HUES48 (cell line): Measurements from ENCODE around the gene PLD4.

Source experiments
- H3K27ac ChIP-seq: one replicate; pipeline ENCODE4 v1.7.0; 2013; ENCODE audit warnings: low read depth, low read length, inconsistent platforms
- H3K27me3 ChIP-seq: 2 replicates; pipeline ENCODE4 v1.6.1; 2013; ENCODE audit warnings: mild to moderate bottlenecking, low read length; ENCODE audit not compliant: control insufficient read depth, insufficient read depth
- H3K36me3 ChIP-seq: 2 replicates; pipeline ENCODE4 v1.6.1; 2013; ENCODE audit warnings: low read length; ENCODE audit not compliant: control insufficient read depth, insufficient read depth
- H3K4me1 ChIP-seq: 2 replicates; pipeline ENCODE4 v1.6.1; 2013; ENCODE audit warnings: mild to moderate bottlenecking, low read length; ENCODE audit not compliant: control insufficient read depth, insufficient read depth
- H3K4me3 ChIP-seq: 2 replicates; pipeline ENCODE4 v1.5.1; 2013; ENCODE audit warnings: mild to moderate bottlenecking, low read depth, low read length
- H3K9ac ChIP-seq: 2 replicates; pipeline ENCODE4 v1.6.1; 2013; ENCODE audit warnings: mild to moderate bottlenecking, low read depth, low read length, moderate library complexity
- H3K9me3 ChIP-seq: 2 replicates; pipeline ENCODE4 v1.6.1; 2013; ENCODE audit warnings: low read length; ENCODE audit not compliant: control insufficient read depth, insufficient read depth

The PLD4 gene

GRCh38 chr14:104968541-104969401, 44.1 kb downstream of the PLD4 start:
- H3K9ac ChIP-seq: no peak overlapping the region
- H3K4me3 ChIP-seq: peak overlapping the region; percentile 54; the same call in 1 of the 2 replicates
- H3K4me1 ChIP-seq: peaks cover 16% of the 10 kb centered on the region
- H3K27ac ChIP-seq: no peak overlapping the region
- H3K36me3 ChIP-seq: no peaks in the 10 kb centered on the region
- H3K27me3 ChIP-seq: peaks cover 4% of the 10 kb centered on the region; the same call in 1 of the 2 replicates
- no peaks in the 10 kb centered on the region for H3K9me3 ChIP-seq

- H3K4me3 ChIP-seq: no peak overlapping the region
- H3K9ac ChIP-seq: no peak overlapping the region
- H3K27me3 ChIP-seq: peaks cover 4% of the 10 kb centered on the region; the same call in 1 of the 2 replicates
- no peaks in the 10 kb centered on the region for H3K9me3 ChIP-seq
- peaks cover 16% of the 10 kb centered on the region for H3K4me1 ChIP-seq
- no peaks in the 10 kb centered on the region for H3K36me3 ChIP-seq
- no peak overlapping the region for H3K27ac ChIP-seq
These were observed 45.1 kb downstream of the PLD4 start for GRCh38 chr14:104969741-104970230.

- no peaks in the 10 kb centered on the region for H3K9me3 ChIP-seq
- H3K27me3 ChIP-seq: peaks cover 4% of the 10 kb centered on the region
- H3K9ac ChIP-seq: no peak overlapping the region
- H3K4me1 ChIP-seq: peaks cover 16% of the 10 kb centered on the region
- no peak overlapping the region for H3K27ac ChIP-seq
- H3K36me3 ChIP-seq: no peaks in the 10 kb centered on the region
- H3K4me3 ChIP-seq: no peak overlapping the region
These were observed 45.8 kb downstream of the PLD4 start for GRCh38 chr14:104970231-104971068.

GRCh38 chr14:104971447-104972240, 47.0 kb downstream of the PLD4 start:
- H3K4me3 ChIP-seq: no peak overlapping the region
- peaks cover 9% of the 10 kb centered on the region for H3K27me3 ChIP-seq
- no peaks in the 10 kb centered on the region for H3K36me3 ChIP-seq
- H3K9me3 ChIP-seq: no peaks in the 10 kb centered on the region
- peaks cover 16% of the 10 kb centered on the region for H3K4me1 ChIP-seq
- H3K9ac ChIP-seq: no peak overlapping the region
- H3K27ac ChIP-seq: no peak overlapping the region

- Histone ChIP-seq H3K27me3 (peaks cover 14% of the 10 kb centered on the region), H3K4me1 (peaks cover 10% of the 10 kb centered on the region; the same call in 1 of the 2 replicates), H3K27ac (no peak overlapping the region), H3K36me3 (no peaks in the 10 kb centered on the region), H3K4me3 (no peak overlapping the region), H3K9me3 (no peaks in the 10 kb centered on the region), H3K9ac (no peak overlapping the region)
These were observed 47.8 kb downstream of the PLD4 start for GRCh38 chr14:104972301-104973134.

GRCh38 chr14:104973135-104973384, 48.4 kb downstream of the PLD4 start:
- H3K4me1 ChIP-seq: peaks cover 7% of the 10 kb centered on the region; the same call in 1 of the 2 replicates
- no peak overlapping the region for H3K27ac ChIP-seq
- no peaks in the 10 kb centered on the region for H3K9me3 ChIP-seq
- H3K9ac ChIP-seq: no peak overlapping the region
- H3K4me3 ChIP-seq: no peak overlapping the region
- no peaks in the 10 kb centered on the region for H3K36me3 ChIP-seq
- H3K27me3 ChIP-seq: peaks cover 18% of the 10 kb centered on the region

- peak overlapping the region; percentile 70 for H3K27ac ChIP-seq
- H3K9me3 ChIP-seq: no peaks in the 10 kb centered on the region
- H3K27me3 ChIP-seq: peaks cover 20% of the 10 kb centered on the region
- H3K9ac ChIP-seq: no peak overlapping the region
- no peak overlapping the region for H3K4me3 ChIP-seq
- peaks cover 2% of the 10 kb centered on the region; the same call in 1 of the 2 replicates for H3K4me1 ChIP-seq
- H3K36me3 ChIP-seq: no peaks in the 10 kb centered on the region
These were observed 48.9 kb downstream of the PLD4 start for GRCh38 chr14:104973385-104974145.

GRCh38 chr14:104974146-104974541, 49.5 kb downstream of the PLD4 start:
- Histone ChIP-seq H3K36me3 (no peaks in the 10 kb centered on the region), H3K4me3 (no peak overlapping the region), H3K4me1 (peaks cover 2% of the 10 kb centered on the region; the same call in 1 of the 2 replicates), H3K9ac (no peak overlapping the region), H3K9me3 (no peaks in the 10 kb centered on the region), H3K27ac (no peak overlapping the region), H3K27me3 (peaks cover 26% of the 10 kb centered on the region)

- Histone ChIP-seq H3K4me1 (peaks cover 2% of the 10 kb centered on the region; the same call in 1 of the 2 replicates), H3K27ac (no peak overlapping the region), H3K9me3 (no peaks in the 10 kb centered on the region), H3K9ac (no peak overlapping the region), H3K27me3 (peaks cover 33% of the 10 kb centered on the region), H3K4me3 (no peak overlapping the region), H3K36me3 (no peaks in the 10 kb centered on the region)
These were observed 50.1 kb downstream of the PLD4 start for GRCh38 chr14:104974665-104975390.
